HG03457 (cell line): ENCODE measurements around the gene NAT16.
"Not testable (repeated sequence)": the region's sequence is repeated elsewhere in the genome, so short reads cannot be mapped to it uniquely, and the experiment has no call there.

Experiments used
- ATAC-seq: cut with Tn5 transposase; IDR thresholded peaks from one replicate; pipeline ENCODE4 v1.9.1; 2021; ENCODE audit warnings: moderate number of reproducible peaks; ENCODE audit not compliant: unreplicated experiment

NAT16 gene

GRCh38 chr7:101202603-101202918, 22.5 kb upstream of the NAT16 start:
- ATAC-seq = no peak

GRCh38 chr7:101201695-101202602, 21.9 kb upstream of the NAT16 start:
- no peak for ATAC-seq

- no peak for ATAC-seq
These were observed 20.9 kb upstream of the NAT16 start, which contains the start of gene MOGAT3 for GRCh38 chr7:101200862-101201599. MOGAT3 (minus strand) TSS chr7:101201036; CDS start chr7:101200854, 182 bp downstream.

- ATAC-seq = no peak
These were observed 20.4 kb upstream of the NAT16 start for GRCh38 chr7:101200504-101200861.

GRCh38 chr7:101199522-101199921, 19.4 kb upstream of the NAT16 start:
- not testable (repeated sequence) for ATAC-seq

- ATAC-seq = no peak
These were observed 18.4 kb upstream of the NAT16 start for GRCh38 chr7:101198476-101198875.

GRCh38 chr7:101197991-101198390, 17.9 kb upstream of the NAT16 start:
- no peak for ATAC-seq

- ATAC-seq = no peak
These were observed 15.8 kb upstream of the NAT16 start for GRCh38 chr7:101195884-101196283.

- no peak for ATAC-seq
These were observed 9.0 kb upstream of the NAT16 start for GRCh38 chr7:101189109-101189508.

GRCh38 chr7:101186844-101187428, 6.8 kb upstream of the NAT16 start:
- no peak for ATAC-seq

GRCh38 chr7:101186194-101186593, 6.1 kb upstream of the NAT16 start:
- ATAC-seq = no peak

GRCh38 chr7:101185258-101185839, 5.3 kb upstream of the NAT16 start:
- ATAC-seq = no peak

- ATAC-seq = no peak
These were observed 380 bp downstream of the NAT16 start for GRCh38 chr7:101179713-101180112.

- ATAC-seq = no peak
These were observed 976 bp downstream of the NAT16 start for GRCh38 chr7:101179117-101179516.

- no peak for ATAC-seq
These were observed 2.4 kb downstream of the NAT16 start for GRCh38 chr7:101177644-101178043.

- no peak for ATAC-seq
These were observed 4.4 kb downstream of the NAT16 start for GRCh38 chr7:101175664-101176063.

GRCh38 chr7:101174322-101174854, 5.7 kb downstream of the NAT16 start:
- no peak for ATAC-seq

- ATAC-seq = no peak
These were observed 6.3 kb downstream of the NAT16 start for GRCh38 chr7:101173752-101174244.

- ATAC-seq = no peak
These were observed 7.0 kb downstream of the NAT16 start for GRCh38 chr7:101172854-101173751.
